Effector memory CD4-positive, alpha-beta T cell (primary cell): ENCODE data around the gene PREB.

ENCODE experiments used
- DNase-seq, 3 donors: peaks; one replicate each; pipeline ENCODE4 v3.0.0-alpha.2; 2020
- H3K27ac ChIP-seq: 2 replicates; pipeline ENCODE4 v1.7.0; 2013; ENCODE audit warnings: mild to moderate bottlenecking, low read length, moderate library complexity; ENCODE audit not compliant: insufficient read depth, poor library complexity, severe bottlenecking
- H3K27me3 ChIP-seq: replicated peaks from 2 replicates; pipeline ENCODE4 v1.7.0; 2013; ENCODE audit warnings: mild to moderate bottlenecking, low read length; ENCODE audit not compliant: insufficient read depth, control insufficient read depth, poor library complexity, severe bottlenecking
- H3K36me3 ChIP-seq: 2 replicates; pipeline ENCODE4 v1.7.0; 2013; ENCODE audit warnings: mild to moderate bottlenecking, low read length, moderate library complexity; ENCODE audit not compliant: control insufficient read depth, insufficient read depth
- H3K4me1 ChIP-seq: 2 replicates; pipeline ENCODE4 v1.7.0; 2013; ENCODE audit warnings: low read length, mild to moderate bottlenecking; ENCODE audit not compliant: control insufficient read depth, insufficient read depth, poor library complexity, severe bottlenecking
- H3K4me3 ChIP-seq: 2 replicates; pipeline ENCODE4 v1.7.0; 2013; ENCODE audit warnings: low read length, low read depth, mild to moderate bottlenecking; ENCODE audit not compliant: insufficient read depth, poor library complexity, severe bottlenecking
- H3K9me3 ChIP-seq: 2 replicates; pipeline ENCODE4 v1.7.0; 2013; ENCODE audit warnings: mild to moderate bottlenecking, low read length, moderate library complexity; ENCODE audit not compliant: control insufficient read depth

PREB gene

DNA sequence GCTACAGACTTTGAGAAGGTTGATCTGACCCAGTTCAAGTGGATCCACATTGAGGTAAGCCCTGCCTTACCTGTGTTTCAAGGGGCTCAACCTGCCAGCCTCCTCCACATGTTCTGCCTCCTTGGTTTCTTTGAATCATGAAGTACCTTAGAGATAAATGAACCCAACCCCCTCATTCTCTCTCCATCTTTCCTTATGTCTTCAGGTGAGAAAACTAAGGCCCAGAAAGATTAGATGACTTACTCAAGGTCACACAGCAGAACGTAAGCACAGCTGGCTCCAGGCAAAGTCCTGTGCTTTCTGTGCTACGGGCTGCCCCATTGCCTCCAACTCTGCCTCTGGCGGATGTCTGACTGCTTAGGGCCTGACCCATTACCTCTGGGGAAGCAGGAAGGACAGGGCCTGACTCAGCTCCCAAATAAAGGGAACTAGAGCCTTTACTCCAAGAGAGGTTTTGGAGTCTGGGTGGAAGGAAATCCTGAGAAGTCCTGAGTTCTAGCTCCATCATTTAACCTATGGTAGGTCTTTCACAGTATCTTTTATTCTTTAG, 37.6 kb downstream of the PREB start:
- DNase-seq: no peak
- Histone ChIP-seq H3K27ac (no peak overlapping the region), H3K4me3 (no peak overlapping the region), H3K9me3 (no peaks in the 10 kb centered on the region), H3K36me3 (no peaks in the 10 kb centered on the region), H3K4me1 (peaks cover 7% of the 10 kb centered on the region), H3K27me3 (no peaks in the 10 kb centered on the region)

DNA sequence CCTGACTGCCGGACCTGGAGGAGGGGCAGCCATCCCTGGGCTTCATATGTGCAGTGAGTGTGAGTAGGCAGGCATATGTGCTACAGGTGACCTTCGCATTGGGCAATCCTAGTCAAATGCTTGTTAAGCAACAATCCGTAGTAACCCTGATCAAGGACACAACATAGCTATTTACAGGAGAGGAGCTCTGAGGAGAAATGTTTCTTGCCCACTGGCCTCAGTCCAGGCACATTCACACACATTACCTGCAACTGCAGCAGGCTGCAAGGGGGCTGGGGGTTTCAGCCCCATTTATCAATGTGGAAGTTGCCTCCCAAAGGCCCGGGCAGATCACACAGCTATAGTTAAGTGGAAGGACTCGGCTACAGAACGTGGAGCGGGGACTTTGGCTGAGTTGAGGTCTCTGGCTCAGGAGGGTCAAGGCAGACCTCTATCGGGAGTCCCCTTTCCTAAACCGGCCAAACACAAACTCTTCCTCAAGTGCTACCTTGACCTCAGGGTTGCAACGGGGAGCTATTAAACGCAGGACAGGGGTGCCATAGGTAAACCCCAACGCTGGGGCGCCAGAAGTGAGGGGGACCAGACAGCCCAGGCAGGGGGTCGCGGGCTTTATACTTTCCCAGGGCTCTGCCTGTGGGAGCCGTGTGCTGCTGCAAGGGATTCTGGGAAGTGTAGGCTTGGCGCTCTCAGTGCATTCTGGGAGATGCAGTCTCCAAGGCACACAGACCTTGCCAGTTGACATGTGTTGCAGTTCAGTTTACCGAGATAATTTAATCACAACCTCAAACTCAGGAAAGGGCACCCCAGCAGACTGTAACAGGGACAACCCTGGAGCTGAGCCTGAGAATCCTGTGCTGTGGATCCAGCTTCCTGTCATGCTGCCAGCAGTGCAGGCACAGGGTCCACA, 38.4 kb downstream of the PREB start:
- Histone ChIP-seq H3K4me1 (peaks cover 7% of the 10 kb centered on the region), H3K9me3 (no peaks in the 10 kb centered on the region), H3K36me3 (no peaks in the 10 kb centered on the region), H3K27me3 (no peaks in the 10 kb centered on the region), H3K27ac (no peak overlapping the region), H3K4me3 (no peak overlapping the region)
- DNase-seq: peak in 1 of 3 donors; percentile 21

GRCh38 chr2:27095427-27095744, 39.0 kb downstream of the PREB start:
- no peak overlapping the region for H3K4me3 ChIP-seq
- H3K9me3 ChIP-seq: no peaks in the 10 kb centered on the region
- no peaks in the 10 kb centered on the region for H3K27me3 ChIP-seq

DNA sequence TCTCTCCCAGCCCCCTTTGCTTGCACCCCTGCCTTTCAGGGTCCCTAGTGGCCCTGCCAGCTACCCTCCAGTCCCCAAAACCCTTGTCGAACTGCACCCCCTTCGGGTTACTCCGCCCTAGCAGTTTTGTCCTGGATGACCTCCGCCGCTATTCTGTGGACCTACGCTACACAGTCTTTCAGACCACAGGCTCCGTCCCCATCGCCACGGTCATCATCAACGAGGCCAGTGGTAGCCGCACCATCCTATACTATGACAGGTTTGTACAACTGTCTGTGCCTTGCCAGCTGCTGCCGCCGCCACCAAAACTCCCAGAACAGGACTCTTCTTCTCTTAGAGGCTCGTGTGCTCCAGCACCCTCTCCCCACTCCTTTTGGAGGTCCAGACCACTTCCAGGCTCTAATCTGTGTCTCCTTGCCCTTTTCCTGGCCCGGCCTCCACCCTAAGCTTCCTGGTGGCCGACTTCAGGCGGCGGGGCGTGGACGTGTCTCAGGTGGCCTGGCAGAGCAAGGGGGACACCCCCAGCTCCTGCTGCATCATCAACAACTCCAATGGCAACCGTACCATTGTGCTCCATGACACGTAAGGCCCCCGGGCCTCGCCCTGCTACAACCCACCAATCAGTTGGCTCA, 40.0 kb downstream of the PREB start:
- H3K4me1 ChIP-seq: peaks cover 7% of the 10 kb centered on the region
- H3K27ac ChIP-seq: no peak overlapping the region
- no peaks in the 10 kb centered on the region for H3K36me3 ChIP-seq
- H3K27me3 ChIP-seq: no peaks in the 10 kb centered on the region
- DNase-seq: no peak
- H3K9me3 ChIP-seq: no peaks in the 10 kb centered on the region
- H3K4me3 ChIP-seq: no peak overlapping the region

More at GRCh38 chr2:27095427-27095744, 39.0 kb downstream of the PREB start:
- no peak for DNase-seq
- H3K4me1 ChIP-seq: peaks cover 7% of the 10 kb centered on the region
- H3K36me3 ChIP-seq: no peaks in the 10 kb centered on the region
- H3K27ac ChIP-seq: no peak overlapping the region

DNA sequence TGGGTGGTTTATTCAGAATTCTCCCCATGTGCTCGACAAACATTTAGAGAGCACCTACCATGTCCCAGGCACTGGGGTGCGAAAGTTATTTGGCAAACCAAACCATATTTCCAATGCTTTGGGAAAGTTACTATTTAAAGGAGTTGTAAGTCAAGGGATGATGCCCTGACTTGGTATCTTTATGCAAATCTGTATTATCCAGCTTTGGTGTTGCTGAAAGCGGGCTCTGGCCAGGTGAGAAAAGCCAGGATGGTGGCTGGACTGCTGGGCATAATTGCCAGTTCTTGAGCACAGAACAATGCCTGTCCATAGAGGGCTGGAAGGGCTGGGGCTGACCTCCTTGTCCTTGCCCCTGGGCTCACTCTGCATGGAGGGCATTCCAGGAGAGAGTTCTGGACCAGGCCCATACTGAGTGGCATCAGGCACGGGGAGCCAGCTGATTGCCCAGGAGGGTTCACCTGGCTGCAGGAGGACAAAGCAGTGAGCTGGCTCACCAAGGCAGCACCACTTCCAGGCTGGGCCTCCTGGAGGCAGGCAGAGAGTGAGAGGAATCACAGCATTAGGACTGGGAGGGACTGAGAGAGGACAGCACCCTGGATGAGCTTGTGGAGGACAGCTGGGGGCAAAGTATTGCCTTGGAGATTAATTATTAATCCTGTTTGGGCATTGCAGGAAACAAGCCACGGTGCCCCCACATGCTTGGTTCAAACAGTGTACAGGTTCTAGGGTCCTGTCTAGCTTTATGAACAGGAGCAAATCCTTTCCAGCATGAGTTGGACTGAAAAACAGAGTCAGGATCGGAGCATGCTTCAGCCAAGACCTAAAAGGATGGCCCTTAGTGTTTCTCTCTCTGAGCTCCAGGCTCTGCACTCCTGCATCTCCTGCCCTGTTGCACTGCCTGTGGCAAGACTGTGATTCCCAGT, 40.7 kb downstream of the PREB start:
- no peaks in the 10 kb centered on the region for H3K9me3 ChIP-seq
- peaks cover 7% of the 10 kb centered on the region for H3K4me1 ChIP-seq
- no peaks in the 10 kb centered on the region for H3K27me3 ChIP-seq
- no peak for DNase-seq
- H3K4me3 ChIP-seq: no peak overlapping the region
- H3K27ac ChIP-seq: no peak overlapping the region
- no peaks in the 10 kb centered on the region for H3K36me3 ChIP-seq

DNA sequence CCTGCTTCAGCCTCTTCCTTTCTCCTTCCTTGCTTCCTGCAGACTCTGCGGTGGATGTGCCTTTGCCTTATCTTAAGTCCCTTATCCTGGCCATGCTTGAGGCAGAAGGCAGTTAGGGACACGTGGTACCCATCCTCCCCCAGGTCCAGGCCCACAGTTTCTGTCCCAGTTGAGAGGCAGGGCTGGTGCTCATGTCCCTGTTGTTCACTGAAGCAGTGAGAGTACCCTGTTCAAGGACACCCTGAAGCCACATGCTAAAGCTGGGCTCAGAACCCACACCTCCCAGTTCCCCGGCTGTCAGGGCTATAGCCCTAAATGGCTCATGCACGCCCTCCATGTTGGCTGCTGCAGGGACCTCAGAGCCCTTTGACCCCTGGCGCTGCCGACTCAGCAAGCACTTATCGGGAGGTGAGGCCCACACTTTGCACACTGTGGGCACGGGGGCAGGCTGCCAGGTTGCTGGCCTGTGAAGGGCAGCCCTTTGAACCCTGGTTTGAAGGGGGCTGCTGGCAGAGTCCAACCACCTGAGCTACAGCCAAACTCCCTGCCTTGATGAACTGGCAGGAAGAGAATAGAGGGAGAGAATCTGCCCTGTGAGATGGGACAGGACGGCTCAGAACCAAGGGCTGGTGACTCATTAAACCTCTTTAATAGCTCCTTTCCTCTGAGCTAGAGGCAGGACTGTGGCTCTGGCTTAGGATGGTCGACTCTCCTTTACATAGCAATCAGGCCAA, 41.6 kb downstream of the PREB start:
- Histone ChIP-seq H3K27ac (no peak overlapping the region), H3K9me3 (no peaks in the 10 kb centered on the region), H3K36me3 (no peaks in the 10 kb centered on the region), H3K27me3 (no peaks in the 10 kb centered on the region), H3K4me1 (peaks cover 7% of the 10 kb centered on the region), H3K4me3 (no peak overlapping the region)
- no peak for DNase-seq

- no peaks in the 10 kb centered on the region for H3K36me3 ChIP-seq
- no peaks in the 10 kb centered on the region for H3K27me3 ChIP-seq
- H3K4me1 ChIP-seq: peaks cover 11% of the 10 kb centered on the region
- H3K9me3 ChIP-seq: no peaks in the 10 kb centered on the region
- DNase-seq: no peak
- H3K4me3 ChIP-seq: no peak overlapping the region
- no peak overlapping the region for H3K27ac ChIP-seq
Measured at GRCh38 chr2:27091746-27092695, 42.4 kb downstream of the PREB start.

- DNase-seq: no peak
- Histone ChIP-seq H3K9me3 (no peaks in the 10 kb centered on the region), H3K4me1 (peaks cover 19% of the 10 kb centered on the region), H3K4me3 (no peak overlapping the region), H3K27ac (no peak overlapping the region), H3K36me3 (no peaks in the 10 kb centered on the region), H3K27me3 (no peaks in the 10 kb centered on the region)
Measured at GRCh38 chr2:27089111-27089954, 45.1 kb downstream of the PREB start.
